ENCODE data around the gene QPCT.
A peak's percentile ranks its signal among the peaks of the same experiment; 100 is the strongest.

Gene QPCT

DNA sequence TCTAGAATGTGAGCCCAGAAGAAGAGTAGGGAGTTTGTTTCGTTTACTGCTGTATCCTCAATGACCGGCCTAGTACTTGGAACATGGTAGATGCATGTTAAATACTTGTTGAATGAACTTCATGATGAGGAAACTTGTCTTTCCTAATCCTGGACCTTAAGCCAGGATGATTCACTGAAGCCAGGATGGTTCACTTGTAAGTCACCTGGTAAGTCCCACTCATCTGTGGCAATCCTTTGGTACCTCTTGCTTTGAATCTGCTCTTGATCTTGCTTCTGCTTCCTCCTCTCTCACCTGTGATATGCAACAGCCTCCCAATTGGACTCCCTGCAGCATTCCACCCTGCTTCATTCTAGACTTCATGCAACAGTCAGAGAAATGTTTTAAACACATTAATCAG is 43.6 kb downstream of the QPCT start:
- DNase-seq (ENCODE audit: low read depth), result peak; percentile 89
- no peak overlapping the region for H3K4me3 ChIP-seq (replicated peaks; ENCODE audit: low read depth, low read length)
- TF ChIP-seq, protein P1, sequence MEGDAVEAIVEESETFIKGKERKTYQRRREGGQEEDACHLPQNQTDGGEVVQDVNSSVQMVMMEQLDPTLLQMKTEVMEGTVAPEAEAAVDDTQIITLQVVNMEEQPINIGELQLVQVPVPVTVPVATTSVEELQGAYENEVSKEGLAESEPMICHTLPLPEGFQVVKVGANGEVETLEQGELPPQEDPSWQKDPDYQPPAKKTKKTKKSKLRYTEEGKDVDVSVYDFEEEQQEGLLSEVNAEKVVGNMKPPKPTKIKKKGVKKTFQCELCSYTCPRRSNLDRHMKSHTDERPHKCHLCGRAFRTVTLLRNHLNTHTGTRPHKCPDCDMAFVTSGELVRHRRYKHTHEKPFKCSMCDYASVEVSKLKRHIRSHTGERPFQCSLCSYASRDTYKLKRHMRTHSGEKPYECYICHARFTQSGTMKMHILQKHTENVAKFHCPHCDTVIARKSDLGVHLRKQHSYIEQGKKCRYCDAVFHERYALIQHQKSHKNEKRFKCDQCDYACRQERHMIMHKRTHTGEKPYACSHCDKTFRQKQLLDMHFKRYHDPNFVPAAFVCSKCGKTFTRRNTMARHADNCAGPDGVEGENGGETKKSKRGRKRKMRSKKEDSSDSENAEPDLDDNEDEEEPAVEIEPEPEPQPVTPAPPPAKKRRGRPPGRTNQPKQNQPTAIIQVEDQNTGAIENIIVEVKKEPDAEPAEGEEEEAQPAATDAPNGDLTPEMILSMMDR (IDR thresholded peaks at IDR 0.05; ENCODE audit: low read length, missing control alignments), result no peak

- no peak overlapping the region for H3K4me3 ChIP-seq (replicated peaks; ENCODE audit: low read depth, low read length)
- TF ChIP-seq, protein P1 (IDR thresholded peaks at IDR 0.05; ENCODE audit: low read length, missing control alignments), result no peak
- DNase-seq (ENCODE audit: low read depth), result no peak
These were observed 45.0 kb downstream of the QPCT start for GRCh38 chr2:37389395-37389794.

DNA sequence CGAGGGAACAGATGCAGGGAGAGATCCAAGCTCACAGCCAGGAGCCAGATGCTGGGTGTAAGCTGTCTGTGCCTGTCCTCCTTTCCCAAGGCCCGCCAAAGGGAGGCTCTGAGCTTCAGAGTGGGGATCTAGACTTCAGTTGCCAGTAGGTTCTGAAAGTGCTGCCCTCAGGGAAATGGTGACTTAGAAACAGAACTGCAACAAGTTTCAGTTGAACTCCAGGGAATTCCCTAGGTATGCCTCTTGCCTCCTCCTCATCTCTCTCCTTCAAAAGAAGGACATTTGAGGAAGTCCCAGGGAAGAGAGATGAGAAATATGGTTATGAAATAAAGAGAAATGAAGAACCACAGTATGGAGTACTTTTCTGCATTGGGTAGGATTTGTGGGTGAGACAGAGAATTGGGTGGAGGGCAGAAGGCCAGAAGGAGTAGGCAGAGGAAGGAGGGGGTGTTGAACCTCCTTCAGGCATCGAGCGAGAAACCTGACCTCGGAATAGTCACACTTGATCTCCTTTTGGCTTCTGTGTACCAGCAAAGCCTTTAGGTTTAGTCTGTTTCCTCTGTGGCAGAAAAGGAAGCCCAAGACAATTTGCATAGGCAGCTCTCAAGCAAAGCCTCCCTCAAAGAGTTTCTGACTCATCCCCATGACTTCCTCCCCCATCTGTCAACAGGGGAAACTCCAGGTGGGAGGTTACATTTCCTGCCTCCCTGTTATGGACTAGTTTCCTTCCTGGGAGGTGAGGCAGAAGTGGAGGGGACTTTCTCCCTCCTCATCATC is 45.7 kb downstream of the QPCT start:
- DNase-seq (ENCODE audit: low read depth), result peak; percentile 92
- peak overlapping the region; percentile 4 for H3K4me3 ChIP-seq (replicated peaks; ENCODE audit: low read depth, low read length)
- TF ChIP-seq, protein P1 (IDR thresholded peaks at IDR 0.05; ENCODE audit: low read length, missing control alignments), result no peak

GRCh38 chr2:37390777-37391176 is 46.3 kb downstream of the QPCT start:
- TF ChIP-seq, protein P1 (IDR thresholded peaks at IDR 0.05; ENCODE audit: low read length, missing control alignments), result no peak
- no peak overlapping the region for H3K4me3 ChIP-seq (replicated peaks; ENCODE audit: low read depth, low read length)
- no peak for DNase-seq (ENCODE audit: low read depth)

DNA sequence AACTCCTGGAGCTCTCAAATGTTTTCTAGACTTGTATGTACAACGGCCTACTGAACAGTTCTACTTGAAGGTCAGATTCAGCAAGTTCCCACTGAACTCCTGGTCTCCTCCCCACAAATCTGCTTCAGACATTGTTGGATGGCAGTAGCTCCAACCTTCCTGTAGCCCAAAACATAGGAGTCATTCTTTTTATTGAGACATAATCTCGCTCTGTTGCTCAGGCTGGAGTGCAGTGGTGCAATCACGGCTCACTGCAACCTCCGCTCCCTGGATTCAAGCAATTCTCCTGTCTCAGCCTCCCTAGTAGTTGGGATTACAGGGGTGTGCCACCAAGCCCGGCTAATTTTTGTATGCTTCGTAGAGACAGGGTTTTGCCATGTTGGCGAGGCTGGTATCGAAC is 47.3 kb downstream of the QPCT start:
- TF ChIP-seq, protein P1 (IDR thresholded peaks at IDR 0.05; ENCODE audit: low read length, missing control alignments), result no peak
- DNase-seq (ENCODE audit: low read depth), result no peak
- H3K4me3 ChIP-seq (replicated peaks; ENCODE audit: low read depth, low read length), result no peak overlapping the region

GRCh38 chr2:37392428-37392827 is 48.0 kb downstream of the QPCT start:
- TF ChIP-seq, protein P1 (IDR thresholded peaks at IDR 0.05; ENCODE audit: low read length, missing control alignments), result no peak
- H3K4me3 ChIP-seq (replicated peaks; ENCODE audit: low read depth, low read length), result no peak overlapping the region
- no peak for DNase-seq (ENCODE audit: low read depth)

GRCh38 chr2:37394263-37394662 is 49.8 kb downstream of the QPCT start:
- TF ChIP-seq, protein P1 (IDR thresholded peaks at IDR 0.05; ENCODE audit: low read length, missing control alignments), result no peak
- no peak for DNase-seq (ENCODE audit: low read depth)
- no peak overlapping the region for H3K4me3 ChIP-seq (replicated peaks; ENCODE audit: low read depth, low read length)
